Measurements from ENCODE around the gene MXD3.
A peak's percentile ranks its signal among the peaks of the same experiment; 100 is the strongest.

The MXD3 gene

DNA sequence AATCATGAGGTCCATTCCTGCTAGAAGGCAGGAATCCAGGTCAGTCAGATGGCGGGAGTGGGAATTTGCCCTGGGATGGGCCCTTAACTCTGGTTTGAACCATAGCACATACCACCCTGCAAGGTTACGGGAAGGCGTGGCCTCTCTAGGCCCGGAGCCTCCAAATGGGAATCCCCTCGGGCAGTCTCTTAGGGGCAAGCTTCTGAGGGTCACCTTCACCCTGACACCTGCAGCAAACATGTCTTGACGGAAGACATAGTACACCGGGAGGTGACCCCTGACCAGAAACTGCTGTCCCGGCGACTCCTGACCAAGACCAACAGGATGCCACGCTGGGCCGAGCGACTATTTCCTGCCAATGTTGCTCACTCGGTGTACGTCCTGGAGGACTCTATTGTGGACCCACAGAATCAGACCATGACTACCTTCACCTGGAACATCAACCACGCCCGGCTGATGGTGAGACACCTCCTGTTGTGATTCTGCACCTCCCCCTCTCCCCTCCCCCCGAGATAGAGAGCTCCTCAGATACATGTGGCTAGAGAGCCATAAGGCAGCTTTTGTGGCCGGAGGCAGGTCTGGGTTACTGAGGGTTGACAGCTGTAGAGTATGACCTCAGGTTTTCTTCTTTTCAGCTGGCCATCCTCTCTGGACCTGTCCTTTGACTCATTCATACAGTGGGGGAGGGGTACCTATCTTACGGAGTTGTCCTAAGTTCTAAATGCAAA is 7.1 kb downstream of the MXD3 start:
- no peak for TF ChIP-seq TAF1 (IDR thresholded peaks at IDR 0.05; ENCODE audit: borderline replicate concordance, insufficient read depth, low read length)
- TF ChIP-seq POLR2AphosphoS5 (IDR thresholded peaks at IDR 0.05; ENCODE audit: low read depth, low read length) = 0 out of 2 replicates have a peak, but pooled peaks have one; percentile 20

DNA sequence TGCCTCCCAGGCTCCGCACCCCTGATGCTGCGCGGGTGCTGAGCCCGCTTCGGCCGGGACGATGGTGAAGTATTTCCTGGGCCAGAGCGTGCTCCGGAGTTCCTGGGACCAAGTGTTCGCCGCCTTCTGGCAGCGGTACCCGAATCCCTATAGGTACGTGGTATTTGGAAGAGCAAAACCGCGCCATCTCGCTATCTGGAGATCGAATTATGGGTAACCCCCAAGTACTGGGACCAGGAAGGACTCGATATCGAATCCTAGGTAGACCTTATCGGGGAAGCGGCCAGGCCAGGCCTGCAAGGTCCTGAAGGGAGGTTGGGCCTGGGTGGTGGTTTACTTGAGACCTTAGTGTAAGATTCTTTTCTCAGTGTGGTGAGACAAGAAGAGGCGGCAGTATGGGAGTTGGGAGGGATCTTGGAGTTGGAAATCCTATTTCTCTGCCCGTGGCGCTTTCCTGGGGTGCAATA is 7.7 kb downstream of the MXD3 start:
- TF ChIP-seq SIN3A (IDR thresholded peaks at IDR 0.05; ENCODE audit: borderline replicate concordance, insufficient read depth, low read length) = no peak
- TF ChIP-seq POLR2AphosphoS5 (IDR thresholded peaks at IDR 0.05; ENCODE audit: low read depth, low read length) = no peak
- TF ChIP-seq, protein P1, sequence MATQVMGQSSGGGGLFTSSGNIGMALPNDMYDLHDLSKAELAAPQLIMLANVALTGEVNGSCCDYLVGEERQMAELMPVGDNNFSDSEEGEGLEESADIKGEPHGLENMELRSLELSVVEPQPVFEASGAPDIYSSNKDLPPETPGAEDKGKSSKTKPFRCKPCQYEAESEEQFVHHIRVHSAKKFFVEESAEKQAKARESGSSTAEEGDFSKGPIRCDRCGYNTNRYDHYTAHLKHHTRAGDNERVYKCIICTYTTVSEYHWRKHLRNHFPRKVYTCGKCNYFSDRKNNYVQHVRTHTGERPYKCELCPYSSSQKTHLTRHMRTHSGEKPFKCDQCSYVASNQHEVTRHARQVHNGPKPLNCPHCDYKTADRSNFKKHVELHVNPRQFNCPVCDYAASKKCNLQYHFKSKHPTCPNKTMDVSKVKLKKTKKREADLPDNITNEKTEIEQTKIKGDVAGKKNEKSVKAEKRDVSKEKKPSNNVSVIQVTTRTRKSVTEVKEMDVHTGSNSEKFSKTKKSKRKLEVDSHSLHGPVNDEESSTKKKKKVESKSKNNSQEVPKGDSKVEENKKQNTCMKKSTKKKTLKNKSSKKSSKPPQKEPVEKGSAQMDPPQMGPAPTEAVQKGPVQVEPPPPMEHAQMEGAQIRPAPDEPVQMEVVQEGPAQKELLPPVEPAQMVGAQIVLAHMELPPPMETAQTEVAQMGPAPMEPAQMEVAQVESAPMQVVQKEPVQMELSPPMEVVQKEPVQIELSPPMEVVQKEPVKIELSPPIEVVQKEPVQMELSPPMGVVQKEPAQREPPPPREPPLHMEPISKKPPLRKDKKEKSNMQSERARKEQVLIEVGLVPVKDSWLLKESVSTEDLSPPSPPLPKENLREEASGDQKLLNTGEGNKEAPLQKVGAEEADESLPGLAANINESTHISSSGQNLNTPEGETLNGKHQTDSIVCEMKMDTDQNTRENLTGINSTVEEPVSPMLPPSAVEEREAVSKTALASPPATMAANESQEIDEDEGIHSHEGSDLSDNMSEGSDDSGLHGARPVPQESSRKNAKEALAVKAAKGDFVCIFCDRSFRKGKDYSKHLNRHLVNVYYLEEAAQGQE (IDR thresholded peaks at IDR 0.05; ENCODE audit: insufficient read depth in 1 of 2, low read depth in 2 of 2, low read length in 2 of 2) = no peak
- TF ChIP-seq FOXP2 (optimal IDR thresholded peaks at IDR 0.05; ENCODE audit: borderline replicate concordance, extremely low read depth, extremely low read length, insufficient read depth) = no peak
- TF ChIP-seq TAF1 (IDR thresholded peaks at IDR 0.05; ENCODE audit: borderline replicate concordance, insufficient read depth, low read length) = no peak

DNA sequence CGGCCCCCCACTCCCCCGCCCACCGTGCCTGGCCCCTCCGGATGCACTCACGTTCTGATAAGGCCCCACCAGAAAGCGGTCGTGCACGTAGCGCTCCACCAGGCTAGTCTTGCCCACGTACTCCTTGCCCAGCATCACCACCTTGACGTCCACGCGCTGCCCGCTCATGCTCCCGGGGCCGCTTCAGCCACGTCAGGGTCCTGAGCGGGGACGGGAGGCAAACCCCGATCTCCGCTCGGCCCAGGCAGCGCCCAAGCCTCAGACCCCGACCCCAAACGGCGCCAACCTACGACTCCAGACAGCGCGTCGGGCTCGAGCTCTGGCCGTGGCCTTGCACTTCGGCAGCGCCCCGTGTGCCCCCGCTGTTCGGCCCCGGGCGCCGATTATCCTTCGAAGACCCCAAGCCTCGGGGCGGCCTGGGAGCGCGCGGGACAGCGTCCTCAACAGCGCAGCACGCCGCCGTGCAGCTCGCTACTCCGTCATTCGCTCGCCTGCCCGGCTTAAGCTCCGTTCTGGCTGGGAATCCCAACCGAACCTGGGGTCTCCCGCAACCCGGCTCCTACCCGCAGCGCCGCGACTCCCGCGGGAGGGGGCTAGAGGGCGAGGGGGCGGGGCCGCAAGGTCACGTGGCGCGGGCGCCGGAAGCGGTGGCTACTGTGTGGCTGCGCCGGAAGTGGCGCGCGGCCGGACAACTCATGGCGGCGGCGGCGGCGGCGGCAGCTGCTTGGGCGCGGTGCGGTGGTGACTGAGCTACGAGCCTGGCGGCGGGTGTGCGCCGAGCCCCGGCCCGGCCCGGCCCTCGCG is 8.4 kb downstream of the MXD3 start, which contains the start of the genes PRELID1 and RAB24:
Gene PRELID1, plus strand, starts transcription at position 679 of the 804 bp plus-strand sequence. CDS start 187 bp downstream, outside the sequence.
Gene RAB24, minus strand, starts transcription at position 599 of the 804 bp plus-strand sequence. Its CDS starts 431 bp downstream, at position 168.
- no peak for TF ChIP-seq FOXP2 (optimal IDR thresholded peaks at IDR 0.05; ENCODE audit: borderline replicate concordance, extremely low read depth, extremely low read length, insufficient read depth)
- no peak for TF ChIP-seq SIN3A (IDR thresholded peaks at IDR 0.05; ENCODE audit: borderline replicate concordance, insufficient read depth, low read length)
- TF ChIP-seq POLR2AphosphoS5 (IDR thresholded peaks at IDR 0.05; ENCODE audit: low read depth, low read length) = peak; percentile 72; the same call in 1 of the 2 replicates
- TF ChIP-seq, protein P1 (IDR thresholded peaks at IDR 0.05; ENCODE audit: insufficient read depth in 1 of 2, low read depth in 2 of 2, low read length in 2 of 2) = no peak
- peak; percentile 71; the same call in 1 of the 2 replicates for TF ChIP-seq TAF1 (IDR thresholded peaks at IDR 0.05; ENCODE audit: borderline replicate concordance, insufficient read depth, low read length)

DNA sequence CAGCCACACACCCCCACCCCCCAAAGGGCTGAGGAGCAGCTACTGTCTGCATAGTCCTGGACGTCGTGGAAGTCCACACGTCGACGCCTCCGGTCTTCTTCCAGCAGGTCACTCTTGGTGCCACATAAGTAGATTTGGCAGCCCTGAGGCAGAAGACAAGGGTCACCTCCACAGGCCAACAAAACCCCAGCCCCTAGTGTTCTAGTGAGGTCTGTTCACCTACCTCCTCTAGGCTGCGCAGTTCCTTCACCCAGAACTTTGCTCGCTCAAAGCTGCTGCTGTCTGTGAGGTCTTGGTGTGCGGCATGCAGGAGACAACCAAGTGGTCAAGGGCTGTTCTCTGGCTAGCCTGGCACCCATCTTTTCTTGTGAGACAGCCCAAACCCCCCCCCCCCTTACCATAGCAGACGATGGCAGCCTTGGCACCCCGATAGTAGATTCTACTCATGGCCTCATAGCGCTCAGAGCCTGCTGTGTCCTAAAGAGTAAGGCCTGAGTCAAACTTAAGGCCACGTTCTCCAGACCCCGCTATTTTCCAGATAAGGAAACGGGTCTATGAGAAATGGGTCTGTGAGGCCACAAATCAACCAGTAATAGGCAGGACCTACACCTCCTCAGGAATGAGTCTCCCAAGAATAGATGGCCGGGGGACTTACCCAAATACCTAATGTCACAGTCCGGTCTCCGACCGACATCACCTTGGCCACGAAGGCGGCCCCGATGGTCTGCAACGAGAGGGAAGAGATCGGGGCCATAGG is 9.2 kb downstream of the MXD3 start:
- TF ChIP-seq TAF1 (IDR thresholded peaks at IDR 0.05; ENCODE audit: borderline replicate concordance, insufficient read depth, low read length) (no peak), SIN3A (IDR thresholded peaks at IDR 0.05; ENCODE audit: borderline replicate concordance, insufficient read depth, low read length) (no peak), POLR2AphosphoS5 (IDR thresholded peaks at IDR 0.05; ENCODE audit: low read depth, low read length) (no peak), FOXP2 (optimal IDR thresholded peaks at IDR 0.05; ENCODE audit: borderline replicate concordance, extremely low read depth, extremely low read length, insufficient read depth) (no peak)
- TF ChIP-seq, protein P1 (IDR thresholded peaks at IDR 0.05; ENCODE audit: insufficient read depth in 1 of 2, low read depth in 2 of 2, low read length in 2 of 2) = no peak

Measured in PFSK-1 (cell line).